Common myeloid progenitor, CD34-positive (primary cell): ENCODE data around the gene CLIP1.
"Not testable (repeated sequence)": the region's sequence is repeated elsewhere in the genome, so short reads cannot be mapped to it uniquely, and the experiment has no call there.

Experiments
- CTCF ChIA-PET: fragments of 350-600 bp; sonication (Branson Sonifier 250); formaldehyde crosslinking; loops from one replicate; lab custom pipeline; 2021; ENCODE audit warnings: antibody characterized with exemption; lab: Charles Lee
- POLR2A ChIA-PET: fragments of 350-600 bp; sonication (Branson Sonifier 250); formaldehyde crosslinking; loops from one replicate; lab custom pipeline; 2021; ENCODE audit warnings: antibody characterized with exemption; lab: Charles Lee
- DNase-seq, 3 donors: peaks; one replicate each; pipeline versions ENCODE4 v3.0.0 to v3.0.0-alpha.2; 2013
- H3K27ac ChIP-seq, 2 experiments: 1 replicate in 1 of 2; 2 replicates in 1 of 2; pipeline ENCODE4 v1.7.0; 2013; ENCODE audit warnings: inconsistent platforms in 2 of 2, low read length in 2 of 2, mild to moderate bottlenecking in 2 of 2, low read depth in 1 of 2, moderate library complexity in 1 of 2; ENCODE audit not compliant: severe bottlenecking in 2 of 2, insufficient read depth in 1 of 2, poor library complexity in 1 of 2
- H3K27me3 ChIP-seq, 5 experiments: replicated peaks in 2 of 5; 1 replicate in 3 of 5; 2 replicates in 2 of 5; pipeline versions ENCODE4 v1.6.1 to v1.7.0; 2013; ENCODE audit warnings: low read length in 4 of 5, mild to moderate bottlenecking in 2 of 5, moderate library complexity in 2 of 5, inconsistent platforms in 1 of 5; ENCODE audit not compliant: insufficient read depth in 5 of 5, control insufficient read depth in 4 of 5
- H3K36me3 ChIP-seq, 4 experiments: 1 replicate in 2 of 4; 2 replicates in 2 of 4; pipeline versions ENCODE4 v1.6.1 to v1.7.0; 2013; ENCODE audit warnings: low read length in 3 of 4, control low read depth in 1 of 4, mild to moderate bottlenecking in 1 of 4; ENCODE audit not compliant: control insufficient read depth in 4 of 4, insufficient read depth in 4 of 4
- H3K4me1 ChIP-seq, 4 experiments: 1 replicate in 3 of 4; 2 replicates in 1 of 4; pipeline versions ENCODE4 v1.6.1 to v1.7.1; 2013; ENCODE audit warnings: low read length in 3 of 4, mild to moderate bottlenecking in 3 of 4, control low read depth in 1 of 4, inconsistent platforms in 1 of 4, moderate library complexity in 1 of 4; ENCODE audit not compliant: control insufficient read depth in 4 of 4, insufficient read depth in 4 of 4; ENCODE audit errors: control extremely low read depth in 1 of 4
- H3K4me3 ChIP-seq, 7 experiments: 1 replicate in 4 of 7; 2 replicates in 3 of 7; pipeline versions ENCODE4 v1.5.1 to v1.7.0; 2013; ENCODE audit warnings: mild to moderate bottlenecking in 7 of 7, low read length in 6 of 7, moderate library complexity in 6 of 7, inconsistent platforms in 2 of 7, low read depth in 2 of 7, control low read depth in 1 of 7; ENCODE audit not compliant: insufficient read depth in 4 of 7, control insufficient read depth in 1 of 7; ENCODE audit errors: extremely low read depth in 1 of 7
- H3K9me3 ChIP-seq, 5 experiments: 1 replicate in 4 of 5; 2 replicates in 1 of 5; pipeline versions ENCODE4 v1.6.1 to v1.7.1; 2013; ENCODE audit warnings: low read length in 4 of 5, mild to moderate bottlenecking in 2 of 5, inconsistent platforms in 1 of 5, low read depth in 1 of 5, moderate library complexity in 1 of 5; ENCODE audit not compliant: control insufficient read depth in 4 of 5, insufficient read depth in 2 of 5; ENCODE audit errors: control extremely low read depth in 1 of 5
- WGBS: methylation state at CpG from one replicate; pipeline ENCODE4 v1.1.5; 2013; ENCODE audit not compliant: insufficient coverage; 5-methylcytosine and 5-hydroxymethylcytosine counted together

The CLIP1 gene

DNA sequence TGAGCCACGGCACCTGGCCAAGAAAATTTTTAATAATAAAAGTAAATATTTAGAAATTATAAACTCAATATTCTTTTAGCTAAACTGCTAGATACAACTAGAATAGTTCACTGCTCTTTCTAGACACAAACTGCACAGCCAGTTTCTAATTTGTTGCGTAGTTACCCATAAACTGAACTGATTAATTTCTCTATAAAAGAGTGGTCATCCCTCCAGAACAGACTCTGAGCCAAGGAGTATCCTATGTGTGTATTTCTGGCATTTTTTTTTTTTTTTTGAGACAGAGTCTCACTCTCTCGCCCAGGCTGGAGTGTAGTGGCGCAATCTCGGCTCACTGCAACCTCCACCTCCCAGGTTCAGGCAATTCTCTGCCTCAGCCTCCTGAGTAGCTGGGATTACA lies 45.7 kb downstream of the CLIP1 start:
- POLR2A ChIA-PET = interaction anchor here (0.7 kb wide), 1 partner anchor 12 kb away, joined by 4 read pairs; no protein-coding TSS in a partner anchor
- CTCF ChIA-PET = not testable (repeated sequence)

DNA sequence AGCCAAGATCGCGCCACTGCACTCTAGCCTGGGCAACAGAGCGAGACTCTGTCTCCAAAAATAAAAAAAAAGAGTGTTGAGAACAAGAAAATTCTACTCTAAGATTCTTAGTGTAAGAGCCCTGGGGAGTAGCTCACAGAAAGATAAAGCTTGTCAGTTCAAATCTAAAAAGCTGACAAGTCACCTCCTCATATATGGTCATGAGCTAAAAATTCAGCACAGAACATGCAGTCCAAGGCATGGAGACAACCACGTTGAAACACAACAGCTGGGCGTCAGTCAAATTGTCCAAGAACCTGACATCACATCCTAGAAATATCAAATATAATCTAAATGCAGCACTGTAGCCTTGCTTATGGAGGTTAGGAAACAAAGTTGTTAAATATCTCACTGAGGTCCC lies 47.8 kb downstream of the CLIP1 start:
- Histone ChIP-seq H3K4me3 (no peak overlapping the region), H3K9me3 (no peaks in the 10 kb centered on the region), H3K27ac (no peak overlapping the region), H3K27me3 (no peaks in the 10 kb centered on the region), H3K36me3 (peaks cover 10 to 28% (median 17%) of the 10 kb centered on the region in 4 experiments), H3K4me1 (peaks cover 0 to 18% (median 15%) of the 10 kb centered on the region in 4 experiments)
- 14% methylated on average over 1 of the region's 5 CpGs for WGBS
- DNase-seq = no peak
- ChIA-PET CTCF (interaction anchor here (0.6 to 2.4 kb wide), 5 partner anchors 12 to 26 kb away, joined by 3 to 5 read pairs (median 4); no protein-coding TSS in a partner anchor), POLR2A (no interaction called here)

More for the DNA sequence above, 45.7 kb downstream of the CLIP1 start:
- DNase-seq, H3K4me3 ChIP-seq, H3K27ac ChIP-seq, H3K9me3 ChIP-seq, H3K27me3 ChIP-seq: not testable (repeated sequence)
- H3K36me3 ChIP-seq = peaks cover 8 to 20% (median 15%) of the 10 kb centered on the region in 4 experiments
- 100% methylated on average over 1 of the region's 5 CpGs for WGBS
- H3K4me1 ChIP-seq = peaks cover 0 to 21% (median 16%) of the 10 kb centered on the region in 4 experiments

DNA sequence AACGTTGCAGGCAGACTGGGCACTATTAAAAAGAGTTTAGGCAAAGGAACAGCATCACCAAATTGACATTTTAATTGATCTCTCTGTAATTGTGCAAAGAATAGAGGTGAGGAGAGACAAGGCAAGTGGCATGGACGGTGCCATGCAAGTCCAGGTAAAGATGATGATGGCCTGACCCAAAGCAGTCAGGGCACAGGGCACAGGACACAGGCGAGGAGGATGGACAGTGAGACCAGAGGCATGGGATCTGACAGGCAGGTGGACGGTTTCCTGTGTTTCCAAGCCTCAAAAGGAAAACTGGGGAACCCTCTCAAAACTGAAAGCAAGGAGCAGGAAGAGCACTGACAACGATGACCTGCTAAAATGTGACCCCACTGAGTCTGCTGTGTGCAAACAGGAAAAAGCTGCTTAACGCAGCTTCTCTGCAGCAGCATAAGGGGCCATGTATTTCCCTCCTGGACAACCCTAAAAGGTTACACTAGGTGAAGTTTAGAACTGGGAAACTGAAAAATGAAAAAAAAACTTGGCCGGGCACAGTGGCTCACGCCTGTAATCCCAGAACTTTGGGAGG lies 50.9 kb downstream of the CLIP1 start:
- 13% methylated on average over 7 of the region's 8 CpGs for WGBS
- CTCF ChIA-PET = interaction anchor here (0.7 to 0.8 kb wide), 2 partner anchors 9 to 16 kb away, joined by 3 to 4 read pairs; no protein-coding TSS in a partner anchor
- no peaks in the 10 kb centered on the region for H3K27me3 ChIP-seq
- H3K4me1 ChIP-seq = peaks cover 0 to 18% (median 15%) of the 10 kb centered on the region in 4 experiments
- H3K9me3 ChIP-seq = no peaks in the 10 kb centered on the region
- DNase-seq = peak in 2 of 3 donors; percentile 43 to 47
- H3K36me3 ChIP-seq = peaks cover 2 to 22% (median 7%) of the 10 kb centered on the region in 4 experiments
- H3K27ac ChIP-seq = peak overlapping the region in 1 of 2 experiments; percentile 22
- POLR2A ChIA-PET = interaction anchor here (0.6 kb wide), 1 partner anchor 160 kb away, joined by 5 read pairs; no protein-coding TSS in a partner anchor
- peak overlapping the region in 2 of 7 experiments; percentile 29 to 48 for H3K4me3 ChIP-seq

DNA sequence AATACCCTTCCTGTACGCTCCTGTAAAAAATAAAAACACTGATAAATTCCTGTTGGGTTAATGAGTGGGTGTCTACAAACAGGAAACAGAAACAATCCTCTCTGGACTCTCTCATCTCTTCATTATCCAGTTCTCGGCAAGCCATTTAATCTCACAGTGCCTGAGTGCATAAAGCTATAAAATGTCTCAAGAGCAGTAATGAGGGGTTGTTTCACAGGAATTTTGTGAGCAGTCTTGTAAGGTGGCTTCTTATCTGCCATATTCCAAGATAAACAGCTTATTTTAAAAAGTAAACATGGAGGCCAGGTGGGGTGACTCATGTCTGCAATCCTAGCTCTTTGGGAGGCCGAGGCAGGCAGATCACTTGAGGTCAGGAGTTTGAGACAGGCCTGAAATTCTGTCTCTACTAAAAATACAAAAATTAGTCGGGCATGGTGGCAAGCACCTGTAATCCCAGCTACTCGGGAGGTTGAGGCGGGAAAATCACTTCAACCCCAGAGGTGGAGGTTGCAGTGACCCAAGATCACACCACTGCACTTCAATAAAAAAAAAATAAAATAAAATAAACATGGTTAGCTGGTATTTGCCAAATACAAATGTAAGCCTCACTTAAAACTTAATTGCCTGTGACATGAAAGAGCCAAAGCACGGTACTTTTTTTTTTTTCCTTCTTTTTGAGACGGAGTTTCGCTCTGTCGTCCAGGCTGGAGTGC lies 54.0 kb downstream of the CLIP1 start:
- CTCF ChIA-PET = interaction anchor here (0.7 to 0.9 kb wide), 2 partner anchors 13 to 520 kb away, joined by 3 to 4 read pairs; no protein-coding TSS in a partner anchor
- H3K4me1 ChIP-seq = peaks cover 0 to 16% (median 8%) of the 10 kb centered on the region in 4 experiments
- H3K9me3 ChIP-seq = no peaks in the 10 kb centered on the region
- no peaks in the 10 kb centered on the region for H3K27me3 ChIP-seq
- POLR2A ChIA-PET = interaction anchor here (0.6 to 0.7 kb wide), 2 partner anchors 33 to 38 kb away, joined by 3 to 4 read pairs; no protein-coding TSS in a partner anchor
- peaks cover 2 to 27% (median 8%) of the 10 kb centered on the region in 4 experiments for H3K36me3 ChIP-seq
- H3K27ac ChIP-seq = peak overlapping the region in 1 of 2 experiments; percentile 51
- DNase-seq = no peak
- WGBS = 50% methylated on average over 2 of the region's 10 CpGs
- H3K4me3 ChIP-seq = no peak overlapping the region

DNA sequence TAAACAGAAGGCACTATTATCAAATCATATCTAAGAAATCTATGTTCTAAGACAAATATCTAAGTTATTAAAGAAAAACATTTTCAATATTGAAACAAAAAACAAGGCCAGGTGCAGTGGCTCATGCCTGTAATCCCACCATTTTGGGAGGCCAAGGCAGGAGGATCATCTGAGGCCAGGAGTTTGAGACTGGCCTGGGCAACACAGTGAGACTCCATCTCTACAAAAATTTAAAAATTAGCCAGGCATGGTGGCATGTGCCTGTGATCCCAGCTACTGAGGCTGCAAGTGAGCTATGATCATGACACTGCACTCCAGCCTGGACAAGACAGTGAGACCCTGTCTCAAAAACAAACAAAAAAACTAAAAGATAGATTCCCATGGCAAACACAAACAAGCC lies 54.8 kb downstream of the CLIP1 start:
- H3K36me3 ChIP-seq = peaks cover 2 to 32% (median 11%) of the 10 kb centered on the region in 4 experiments
- H3K9me3 ChIP-seq, DNase-seq, CTCF ChIA-PET, H3K27me3 ChIP-seq, H3K4me3 ChIP-seq, POLR2A ChIA-PET: not testable (repeated sequence)
- H3K27ac ChIP-seq = peak overlapping the region in 1 of 2 experiments; percentile 51
- peaks cover 0 to 16% (median 8%) of the 10 kb centered on the region in 4 experiments for H3K4me1 ChIP-seq

DNA sequence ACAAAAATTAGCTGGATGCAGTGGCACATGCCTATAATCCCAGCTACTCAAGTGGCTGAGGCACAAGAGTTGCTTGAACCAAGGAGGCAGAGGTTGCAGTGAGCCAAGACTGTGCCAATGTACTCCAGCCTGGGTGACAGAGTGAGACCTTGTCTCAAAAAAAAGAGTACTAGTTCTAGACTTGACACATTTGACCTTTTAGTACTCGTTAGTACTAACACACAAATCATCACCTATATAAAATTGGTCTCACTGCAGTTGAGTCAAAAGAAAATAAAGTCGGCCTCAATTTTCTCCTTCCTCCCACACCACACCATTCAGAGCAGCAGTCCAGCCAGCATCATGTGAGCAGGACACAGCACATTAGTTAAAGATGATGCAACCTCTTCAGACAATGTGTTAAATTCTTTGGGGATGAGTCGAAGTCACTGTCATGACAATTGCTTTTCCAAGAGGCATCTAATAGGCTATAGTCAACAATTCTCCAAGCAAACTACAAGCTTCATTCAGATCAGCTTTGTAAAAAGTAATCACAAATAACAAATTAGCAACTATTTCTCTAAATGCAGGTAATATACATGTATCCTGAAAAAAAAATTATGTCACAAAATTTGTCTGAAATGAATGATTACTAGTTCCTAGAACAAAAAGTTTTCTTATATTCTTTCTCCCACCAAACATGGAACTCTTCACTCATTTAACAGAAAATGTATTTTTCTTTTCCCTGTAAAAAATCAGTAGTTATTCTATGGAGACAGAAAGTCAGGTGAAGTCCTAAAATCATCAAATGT lies 55.6 kb downstream of the CLIP1 start:
- Histone ChIP-seq H3K36me3 (peaks cover 2 to 29% (median 11%) of the 10 kb centered on the region in 4 experiments), H3K27me3 (no peaks in the 10 kb centered on the region), H3K9me3 (no peaks in the 10 kb centered on the region), H3K27ac (no peak overlapping the region), H3K4me3 (no peak overlapping the region), H3K4me1 (peaks cover 0 to 9% (median 5%) of the 10 kb centered on the region in 4 experiments)
- 100% methylated on average over 1 of the region's 3 CpGs for WGBS
- ChIA-PET CTCF (interaction anchor here (1.7 kb wide), 1 partner anchor 12 kb away, joined by 4 read pairs; no protein-coding TSS in a partner anchor), POLR2A (no interaction called here)
- no peak for DNase-seq
